Activated CD8-positive, alpha-beta T cell treated with anti-CD3 and anti-CD28 coated beads, Interleukin-2, amount 10 ng/mL, durations not matched to agents 7 days and 5 days (primary cell): ENCODE data around the gene EXOC4. TPM values are rescaled to one million over a fixed set of nuclear protein-coding genes. Genes with fewer than 3 reads are reported as not detected.

ENCODE experiments used
- ATAC-seq: fragments of 150-1000 bp; cut with Tn5 transposase; one replicate; pipeline ENCODE4 v1.10.0; 2021; ENCODE audit warnings: moderate library complexity
- CTCF ChIA-PET: fragments of 350-600 bp; sonication (Branson Sonifier 250); formaldehyde crosslinking; loops from one replicate; lab custom pipeline; 2021; ENCODE audit warnings: antibody characterized with exemption; lab: Charles Lee
- POLR2A ChIA-PET: fragments of 350-600 bp; sonication (Branson Sonifier 250); formaldehyde crosslinking; loops from one replicate; lab custom pipeline; 2021; ENCODE audit warnings: antibody characterized with exemption; lab: Charles Lee
- DNase-seq: peaks from one replicate; pipeline ENCODE4 v3.0.0-alpha.2; 2020
- H3K27ac Mint-ChIP-seq: one replicate; pipeline ENCODE4 v1.8.0; 2021; ENCODE audit warnings: mild to moderate bottlenecking, mixed read lengths
- H3K27me3 Mint-ChIP-seq: one replicate; pipeline ENCODE4 v1.8.0; 2021; ENCODE audit warnings: low read depth, mixed read lengths
- H3K36me3 Mint-ChIP-seq: one replicate; pipeline ENCODE4 v1.8.0; 2021; ENCODE audit warnings: low read depth, mixed read lengths
- H3K4me1 Mint-ChIP-seq: one replicate; pipeline ENCODE4 v1.8.0; 2021; ENCODE audit warnings: low read depth, mixed read lengths
- H3K4me3 Mint-ChIP-seq: one replicate; pipeline ENCODE4 v1.8.0; 2021; ENCODE audit warnings: mild to moderate bottlenecking, mixed read lengths
- H3K9me3 Mint-ChIP-seq: one replicate; pipeline ENCODE4 v1.8.0; 2022; ENCODE audit warnings: mixed read lengths; ENCODE audit not compliant: insufficient read depth
- total RNA-seq, 2 experiments: library from RNA; stranded (reverse); gene quantifications; one replicate each; pipeline ENCODE4 v1.2.3, GENCODE V29; 2021

Gene EXOC4
- total RNA-seq, 2 experiments from 2014 or later: 68.2 to 75.1 TPM

GRCh38 chr7:133371616-133372015 is 118.7 kb downstream of the EXOC4 start:
- H3K36me3 Mint-ChIP-seq: peaks cover 7% of the 10 kb centered on the region
- no peak for DNase-seq
- POLR2A ChIA-PET: no interaction called here
- no peaks in the 10 kb centered on the region for H3K4me1 Mint-ChIP-seq
- H3K27ac Mint-ChIP-seq: no peak overlapping the region
- no peaks in the 10 kb centered on the region for H3K27me3 Mint-ChIP-seq
- H3K9me3 Mint-ChIP-seq: no peaks in the 10 kb centered on the region
- CTCF ChIA-PET: interaction anchor here (0.7 to 1.0 kb wide), 2 partner anchors 21 to 63 kb away, joined by 3 to 4 read pairs; no protein-coding TSS in a partner anchor
- no peak overlapping the region for H3K4me3 Mint-ChIP-seq
- ATAC-seq: no peak

- DNase-seq: no peak
Observed at GRCh38 chr7:133372337-133372736, 119.5 kb downstream of the EXOC4 start.

GRCh38 chr7:133376514-133376913 is 123.6 kb downstream of the EXOC4 start:
- Mint-ChIP-seq H3K27me3 (no peaks in the 10 kb centered on the region), H3K36me3 (peaks cover 14% of the 10 kb centered on the region), H3K4me1 (no peaks in the 10 kb centered on the region), H3K27ac (no peak overlapping the region), H3K4me3 (no peak overlapping the region), H3K9me3 (no peaks in the 10 kb centered on the region)
- no peak for DNase-seq
- no peak for ATAC-seq
- ChIA-PET POLR2A (no interaction called here), CTCF (no interaction called here)

More at GRCh38 chr7:133372337-133372736, 119.5 kb downstream of the EXOC4 start:
- Mint-ChIP-seq H3K4me1 (no peaks in the 10 kb centered on the region), H3K27ac (no peak overlapping the region), H3K27me3 (no peaks in the 10 kb centered on the region), H3K9me3 (no peaks in the 10 kb centered on the region), H3K4me3 (no peak overlapping the region), H3K36me3 (peaks cover 8% of the 10 kb centered on the region)
- ATAC-seq: no peak
- CTCF ChIA-PET: interaction anchor here (0.7 to 1.0 kb wide), 2 partner anchors 20 to 62 kb away, joined by 3 to 4 read pairs; no protein-coding TSS in a partner anchor
- POLR2A ChIA-PET: no interaction called here

- Mint-ChIP-seq H3K4me3 (no peak overlapping the region), H3K4me1 (no peaks in the 10 kb centered on the region), H3K9me3 (no peaks in the 10 kb centered on the region), H3K27me3 (no peaks in the 10 kb centered on the region), H3K27ac (no peak overlapping the region), H3K36me3 (peaks cover 9% of the 10 kb centered on the region)
- DNase-seq (no peak), ATAC-seq (no peak)
- ChIA-PET POLR2A (no interaction called here), CTCF (no interaction called here)
Observed at GRCh38 chr7:133381965-133382364, 129.1 kb downstream of the EXOC4 start.

DNA sequence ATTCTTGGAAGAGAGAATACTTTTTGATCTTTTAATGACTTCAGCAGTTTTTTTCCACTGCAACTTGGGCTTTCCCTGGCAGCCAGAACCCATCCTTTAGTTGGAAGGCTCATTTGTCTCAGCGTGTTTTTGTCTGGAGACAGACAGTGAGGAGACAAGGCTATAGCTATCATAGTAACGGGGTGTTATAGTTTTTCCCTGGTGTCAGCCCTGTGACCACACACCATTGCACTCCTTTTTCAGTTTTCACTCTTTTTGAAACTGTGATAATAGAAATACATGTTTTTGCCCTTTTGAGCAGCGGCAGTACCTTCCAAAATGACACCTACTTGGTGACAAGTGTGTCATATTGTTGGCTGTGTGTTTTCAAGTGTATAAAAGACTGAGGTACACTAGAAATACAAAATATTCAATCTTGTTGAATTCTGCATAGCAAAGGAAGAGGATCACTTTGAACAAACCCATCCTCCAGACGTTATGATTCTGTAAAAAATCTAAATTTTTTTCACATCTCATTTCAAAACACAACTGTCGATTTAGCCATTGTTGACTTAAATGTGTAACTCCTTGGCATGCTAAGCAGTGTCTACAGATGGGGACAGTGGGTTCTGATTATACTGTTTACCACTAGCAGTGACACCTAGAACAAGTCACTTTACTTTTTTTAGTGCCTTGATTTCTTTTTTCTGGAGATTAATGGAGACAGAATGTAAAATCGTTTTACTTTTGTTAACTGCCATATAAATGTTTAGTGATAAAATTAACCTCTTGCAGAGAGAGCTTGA is 130.1 kb downstream of the EXOC4 start:
- CTCF ChIA-PET: no interaction called here
- Mint-ChIP-seq H3K4me1 (no peaks in the 10 kb centered on the region), H3K27ac (no peak overlapping the region), H3K27me3 (no peaks in the 10 kb centered on the region), H3K36me3 (peaks cover 5% of the 10 kb centered on the region), H3K4me3 (no peak overlapping the region), H3K9me3 (peaks cover 3% of the 10 kb centered on the region)
- no peak for DNase-seq
- ATAC-seq: no peak
- POLR2A ChIA-PET: no interaction called here

GRCh38 chr7:133386205-133386604 is 133.3 kb downstream of the EXOC4 start:
- H3K36me3 Mint-ChIP-seq: peaks cover 5% of the 10 kb centered on the region
- H3K4me1 Mint-ChIP-seq: no peaks in the 10 kb centered on the region
- no peak overlapping the region for H3K4me3 Mint-ChIP-seq
- H3K27me3 Mint-ChIP-seq: no peaks in the 10 kb centered on the region
- ChIA-PET CTCF (no interaction called here), POLR2A (no interaction called here)
- ATAC-seq (no peak), DNase-seq (no peak)
- H3K9me3 Mint-ChIP-seq: peaks cover 3% of the 10 kb centered on the region
- H3K27ac Mint-ChIP-seq: no peak overlapping the region

DNA sequence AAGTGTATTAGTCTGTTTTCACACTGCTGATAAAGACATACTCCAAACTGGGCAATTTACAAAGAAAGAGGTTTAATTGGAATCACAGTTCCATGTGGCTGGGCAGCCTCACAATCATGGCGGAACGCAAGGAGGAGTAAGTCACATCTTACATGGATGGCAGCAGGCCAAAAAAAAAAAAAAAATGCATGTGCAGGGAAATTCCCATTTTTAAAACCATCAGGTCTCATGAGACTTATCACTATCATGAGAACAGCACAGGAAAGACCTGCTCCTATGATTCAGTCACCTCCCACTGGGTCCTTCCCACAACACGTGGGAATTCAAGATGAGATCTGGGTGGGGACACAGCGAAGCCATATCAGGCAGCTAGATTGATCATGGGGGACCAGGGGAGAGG is 136.8 kb downstream of the EXOC4 start:
- CTCF ChIA-PET: no interaction called here
- Mint-ChIP-seq H3K4me3 (no peak overlapping the region), H3K27me3 (no peaks in the 10 kb centered on the region), H3K36me3 (peaks cover 5% of the 10 kb centered on the region), H3K27ac (no peak overlapping the region), H3K9me3 (peaks cover 3% of the 10 kb centered on the region), H3K4me1 (no peaks in the 10 kb centered on the region)
- POLR2A ChIA-PET: no interaction called here
- no peak for DNase-seq
- no peak for ATAC-seq

GRCh38 chr7:133391206-133391605 is 138.3 kb downstream of the EXOC4 start:
- Mint-ChIP-seq H3K27me3 (no peaks in the 10 kb centered on the region), H3K4me1 (no peaks in the 10 kb centered on the region), H3K27ac (no peak overlapping the region), H3K9me3 (peaks cover 3% of the 10 kb centered on the region), H3K36me3 (peaks cover 3% of the 10 kb centered on the region), H3K4me3 (no peak overlapping the region)
- no peak for DNase-seq
- POLR2A ChIA-PET: no interaction called here
- CTCF ChIA-PET: no interaction called here
- ATAC-seq: no peak

DNA sequence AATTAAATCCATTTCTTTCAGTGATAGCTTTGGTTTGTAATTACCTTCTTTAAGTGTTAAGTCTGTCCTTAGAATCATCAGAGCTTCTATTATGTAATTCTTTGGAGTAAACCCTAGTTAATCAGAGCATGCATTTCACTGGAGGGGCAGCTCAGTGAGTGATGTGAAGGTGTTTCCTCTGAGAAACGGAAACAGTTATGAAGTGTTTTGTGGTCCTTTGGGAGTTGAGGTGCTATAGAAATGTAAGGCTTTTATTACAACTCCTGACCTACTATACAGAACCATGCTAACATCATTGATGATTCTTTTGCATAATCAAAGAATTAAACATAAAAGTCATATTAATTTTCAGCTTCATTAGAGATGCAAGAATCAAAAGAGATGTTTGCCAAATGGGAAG is 141.5 kb downstream of the EXOC4 start:
- CTCF ChIA-PET: no interaction called here

DNA sequence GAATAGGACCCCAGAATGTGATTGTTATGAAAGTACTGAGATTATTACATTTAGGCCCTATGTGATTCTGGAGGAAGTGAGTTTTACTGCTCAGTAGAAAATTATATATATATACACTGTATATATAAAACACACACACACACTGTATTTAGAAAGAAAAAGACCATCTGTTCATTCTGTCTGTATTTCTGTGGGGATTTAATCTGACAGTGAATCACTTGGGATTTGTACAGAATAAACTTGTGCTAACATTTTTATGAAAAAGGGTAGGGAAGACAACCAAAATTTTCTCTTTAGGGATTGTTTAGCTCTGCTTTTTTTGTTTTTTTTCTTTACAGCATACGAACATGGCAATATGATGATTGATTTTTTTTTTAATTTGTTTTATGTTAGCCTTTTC is 142.7 kb downstream of the EXOC4 start:
- no peak overlapping the region for H3K27ac Mint-ChIP-seq

More for the DNA sequence above, 141.5 kb downstream of the EXOC4 start:
- POLR2A ChIA-PET: no interaction called here
- Mint-ChIP-seq H3K9me3 (no peaks in the 10 kb centered on the region), H3K4me1 (no peaks in the 10 kb centered on the region), H3K27me3 (no peaks in the 10 kb centered on the region), H3K4me3 (no peak overlapping the region), H3K36me3 (no peaks in the 10 kb centered on the region), H3K27ac (no peak overlapping the region)
- DNase-seq: no peak
- no peak for ATAC-seq

DNA sequence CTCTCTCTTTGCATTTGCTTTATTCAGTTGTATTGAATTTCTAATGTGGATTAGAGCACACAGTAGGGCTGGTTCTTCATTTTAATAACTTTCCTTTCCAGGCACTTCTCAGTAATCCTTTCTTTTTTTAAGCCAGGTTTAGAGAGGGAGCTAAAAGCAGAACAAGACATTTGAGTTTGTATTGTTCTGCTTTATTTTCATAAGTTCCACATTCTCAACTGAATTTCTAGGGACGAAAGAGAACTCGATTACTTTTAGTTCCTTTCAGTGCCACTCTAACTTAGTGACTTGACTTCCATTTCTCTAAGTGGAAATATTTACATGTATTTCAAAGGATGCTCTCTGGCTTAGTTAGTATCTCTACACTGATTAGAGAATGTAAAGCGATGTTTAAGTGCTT is 145.6 kb downstream of the EXOC4 start:
- H3K4me1 Mint-ChIP-seq: peaks cover 5% of the 10 kb centered on the region
- no peak overlapping the region for H3K4me3 Mint-ChIP-seq
- POLR2A ChIA-PET: no interaction called here
- H3K36me3 Mint-ChIP-seq: no peaks in the 10 kb centered on the region
- H3K27me3 Mint-ChIP-seq: no peaks in the 10 kb centered on the region
- ATAC-seq (no peak), DNase-seq (no peak)
- no peaks in the 10 kb centered on the region for H3K9me3 Mint-ChIP-seq
- no peak overlapping the region for H3K27ac Mint-ChIP-seq
- CTCF ChIA-PET: no interaction called here

More for the DNA sequence above, 142.7 kb downstream of the EXOC4 start:
- Mint-ChIP-seq H3K4me3 (no peak overlapping the region), H3K4me1 (peaks cover 1% of the 10 kb centered on the region), H3K27me3 (no peaks in the 10 kb centered on the region), H3K36me3 (no peaks in the 10 kb centered on the region), H3K9me3 (no peaks in the 10 kb centered on the region)
- POLR2A ChIA-PET: no interaction called here
- no peak for DNase-seq
- CTCF ChIA-PET: no interaction called here
- no peak for ATAC-seq

- H3K27ac Mint-ChIP-seq: no peak overlapping the region
- H3K9me3 Mint-ChIP-seq: no peaks in the 10 kb centered on the region
- H3K4me1 Mint-ChIP-seq: peaks cover 5% of the 10 kb centered on the region
- POLR2A ChIA-PET: no interaction called here
- peaks cover 2% of the 10 kb centered on the region for H3K36me3 Mint-ChIP-seq
- ATAC-seq (no peak), DNase-seq (no peak)
- H3K27me3 Mint-ChIP-seq: no peaks in the 10 kb centered on the region
- CTCF ChIA-PET: no interaction called here
- no peak overlapping the region for H3K4me3 Mint-ChIP-seq
Observed at GRCh38 chr7:133401225-133401624, 148.3 kb downstream of the EXOC4 start.
